ENCODE results near the gene HK1. TPM values are rescaled to one million over a fixed set of nuclear protein-coding genes. Genes with fewer than 3 reads are reported as not detected.

The HK1 gene
- total and polyA plus RNA-seq, 2 donors (not counting 1 experiment from before 2014, with no cell fraction given), result 60.6 to 172 TPM

GRCh38 chr10:69415951-69416350 lies 137.7 kb downstream of the HK1 start:
- no peaks in the 10 kb centered on the region for H3K4me1 ChIP-seq (ENCODE audit: control insufficient read depth, extremely low read depth, insufficient read depth, low read length)
- no peaks in the 10 kb centered on the region for H3K79me2 ChIP-seq (ENCODE audit: control insufficient read depth, insufficient read depth, low read length)
- H3K27me3 ChIP-seq (ENCODE audit: control insufficient read depth, insufficient read depth, low read length), result peaks cover 3% of the 10 kb centered on the region
- no peak overlapping the region for H3K4me3 ChIP-seq (replicated peaks in 1 of 4; ENCODE audit: control extremely low read depth in 1 of 4, insufficient read depth in 1 of 4, low read depth in 3 of 4, low read length in 4 of 4)
- H3K27ac ChIP-seq (ENCODE audit: insufficient read depth, low read length), result no peak overlapping the region
- no peaks in the 10 kb centered on the region for H3K9me3 ChIP-seq (ENCODE audit: control insufficient read depth, insufficient read depth, low read depth, low read length)
- no peaks in the 10 kb centered on the region for H4K20me1 ChIP-seq (ENCODE audit: control insufficient read depth, extremely low read depth, insufficient read depth, low read length)
- H3K9ac ChIP-seq (ENCODE audit: insufficient read depth, low read length), result no peak overlapping the region
- no peak overlapping the region for H3K4me2 ChIP-seq (ENCODE audit: extremely low read depth, insufficient read depth, low read length)
- H2AFZ ChIP-seq (ENCODE audit: low read length), result no peak overlapping the region
- no peak for TF ChIP-seq CTCF (conservative IDR thresholded peaks at IDR 0.05 in 1 of 2, IDR thresholded peaks at IDR 0.05 in 1 of 2; ENCODE audit: low read depth in 1 of 2, low read length in 2 of 2)
- TF ChIP-seq EZH2 (IDR thresholded peaks at IDR 0.05; ENCODE audit: low read length, missing control alignments), result no peak
- no peaks in the 10 kb centered on the region for H3K36me3 ChIP-seq (ENCODE audit: control insufficient read depth, insufficient read depth, low read length)
- DNase-seq (ENCODE audit: low read depth in 2 of 2), result no peak

GRCh38 chr10:69416695-69417094 lies 138.4 kb downstream of the HK1 start, which contains the start of gene TACR2:
Gene TACR2 (minus strand): TSS chr10:69416918. CDS start chr10:69416323, 595 bp downstream.
- no peak within 1 kb of the TSS for H3K4me2 ChIP-seq (ENCODE audit: extremely low read depth, insufficient read depth, low read length)
- peaks cover 3% of the 10 kb centered on the region for H3K27me3 ChIP-seq (ENCODE audit: control insufficient read depth, insufficient read depth, low read length)
- H2AFZ ChIP-seq (ENCODE audit: low read length), result no peak within 1 kb of the TSS
- no peak within 1 kb of the TSS for H3K9ac ChIP-seq (ENCODE audit: insufficient read depth, low read length)
- no peaks in the 10 kb centered on the region for H3K79me2 ChIP-seq (ENCODE audit: control insufficient read depth, insufficient read depth, low read length)
- TF ChIP-seq EZH2 (IDR thresholded peaks at IDR 0.05; ENCODE audit: low read length, missing control alignments) (no peak), CTCF (conservative IDR thresholded peaks at IDR 0.05 in 1 of 2, IDR thresholded peaks at IDR 0.05 in 1 of 2; ENCODE audit: low read depth in 1 of 2, low read length in 2 of 2) (no peak)
- H3K9me3 ChIP-seq (ENCODE audit: control insufficient read depth, insufficient read depth, low read depth, low read length), result no peaks in the 10 kb centered on the region
- no peaks in the 10 kb centered on the region for H4K20me1 ChIP-seq (ENCODE audit: control insufficient read depth, extremely low read depth, insufficient read depth, low read length)
- no peak within 1 kb of the TSS for H3K27ac ChIP-seq (ENCODE audit: insufficient read depth, low read length)
- no peaks in the 10 kb centered on the region for H3K4me1 ChIP-seq (ENCODE audit: control insufficient read depth, extremely low read depth, insufficient read depth, low read length)
- no peak within 1 kb of the TSS for H3K4me3 ChIP-seq (replicated peaks in 1 of 4; ENCODE audit: control extremely low read depth in 1 of 4, insufficient read depth in 1 of 4, low read depth in 3 of 4, low read length in 4 of 4)
- no peaks in the 10 kb centered on the region for H3K36me3 ChIP-seq (ENCODE audit: control insufficient read depth, insufficient read depth, low read length)
- no peak for DNase-seq (ENCODE audit: low read depth in 2 of 2)

- no peak overlapping the region for H3K4me2 ChIP-seq (ENCODE audit: extremely low read depth, insufficient read depth, low read length)
- no peak overlapping the region for H3K4me3 ChIP-seq (replicated peaks in 1 of 4; ENCODE audit: control extremely low read depth in 1 of 4, insufficient read depth in 1 of 4, low read depth in 3 of 4, low read length in 4 of 4)
- H3K27ac ChIP-seq (ENCODE audit: insufficient read depth, low read length), result no peak overlapping the region
- H2AFZ ChIP-seq (ENCODE audit: low read length), result no peak overlapping the region
- no peaks in the 10 kb centered on the region for H3K79me2 ChIP-seq (ENCODE audit: control insufficient read depth, insufficient read depth, low read length)
- H3K9me3 ChIP-seq (ENCODE audit: control insufficient read depth, insufficient read depth, low read depth, low read length), result no peaks in the 10 kb centered on the region
- H3K36me3 ChIP-seq (ENCODE audit: control insufficient read depth, insufficient read depth, low read length), result no peaks in the 10 kb centered on the region
- no peak for DNase-seq (ENCODE audit: low read depth in 2 of 2)
- no peak for TF ChIP-seq EZH2 (IDR thresholded peaks at IDR 0.05; ENCODE audit: low read length, missing control alignments)
- TF ChIP-seq CTCF (conservative IDR thresholded peaks at IDR 0.05 in 1 of 2, IDR thresholded peaks at IDR 0.05 in 1 of 2; ENCODE audit: low read depth in 1 of 2, low read length in 2 of 2), result no peak
- no peaks in the 10 kb centered on the region for H3K4me1 ChIP-seq (ENCODE audit: control insufficient read depth, extremely low read depth, insufficient read depth, low read length)
- H3K27me3 ChIP-seq (ENCODE audit: control insufficient read depth, insufficient read depth, low read length), result peaks cover 7% of the 10 kb centered on the region
- H4K20me1 ChIP-seq (ENCODE audit: control insufficient read depth, extremely low read depth, insufficient read depth, low read length), result no peaks in the 10 kb centered on the region
- no peak overlapping the region for H3K9ac ChIP-seq (ENCODE audit: insufficient read depth, low read length)
Observed at GRCh38 chr10:69417542-69417941, 139.2 kb downstream of the HK1 start.
